ENCODE data around the gene FBXO21. TPM values are rescaled to one million over a fixed set of nuclear protein-coding genes. Genes with fewer than 3 reads are reported as not detected.
"Not testable (repeated sequence)": the region's sequence is repeated elsewhere in the genome, so short reads cannot be mapped to it uniquely, and the experiment has no call there.

FBXO21 gene
- total and polyA plus RNA-seq, 7 donors = 6.9 to 38.8 (median 19.9) TPM

DNA sequence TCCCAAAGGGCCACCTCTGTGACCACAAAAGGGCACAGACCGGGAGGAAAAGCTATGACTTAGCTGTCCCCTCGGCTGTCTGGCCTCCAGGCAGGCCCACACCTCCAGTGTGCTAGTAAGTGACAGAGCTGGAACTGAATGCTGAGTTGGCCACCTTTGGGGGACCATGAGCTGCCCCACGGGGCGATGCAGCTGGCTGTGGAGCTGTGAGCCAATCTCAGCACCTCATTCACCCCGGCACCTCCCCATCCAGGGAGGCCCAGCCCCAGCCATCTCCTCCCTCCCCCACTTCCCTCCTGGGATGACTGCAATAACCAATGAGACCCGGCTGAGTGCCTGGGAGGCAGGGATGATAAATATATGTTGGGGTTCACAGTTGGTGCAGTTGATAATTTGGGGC lies 78.9 kb downstream of the FBXO21 start:
- Histone ChIP-seq H3K4me1 (no peaks in the 10 kb centered on the region), H3K36me3 (ENCODE audit: insufficient read depth in 1 of 2, low read depth in 1 of 2) (no peaks in the 10 kb centered on the region), H3K9me3 (no peaks in the 10 kb centered on the region), H3K27ac (no peak overlapping the region), H3K27me3 (ENCODE audit: insufficient read depth in 3 of 3, low read length in 2 of 3) (no peaks in the 10 kb centered on the region), H3K4me3 (no peak overlapping the region)
- TF ChIP-seq, protein P1, sequence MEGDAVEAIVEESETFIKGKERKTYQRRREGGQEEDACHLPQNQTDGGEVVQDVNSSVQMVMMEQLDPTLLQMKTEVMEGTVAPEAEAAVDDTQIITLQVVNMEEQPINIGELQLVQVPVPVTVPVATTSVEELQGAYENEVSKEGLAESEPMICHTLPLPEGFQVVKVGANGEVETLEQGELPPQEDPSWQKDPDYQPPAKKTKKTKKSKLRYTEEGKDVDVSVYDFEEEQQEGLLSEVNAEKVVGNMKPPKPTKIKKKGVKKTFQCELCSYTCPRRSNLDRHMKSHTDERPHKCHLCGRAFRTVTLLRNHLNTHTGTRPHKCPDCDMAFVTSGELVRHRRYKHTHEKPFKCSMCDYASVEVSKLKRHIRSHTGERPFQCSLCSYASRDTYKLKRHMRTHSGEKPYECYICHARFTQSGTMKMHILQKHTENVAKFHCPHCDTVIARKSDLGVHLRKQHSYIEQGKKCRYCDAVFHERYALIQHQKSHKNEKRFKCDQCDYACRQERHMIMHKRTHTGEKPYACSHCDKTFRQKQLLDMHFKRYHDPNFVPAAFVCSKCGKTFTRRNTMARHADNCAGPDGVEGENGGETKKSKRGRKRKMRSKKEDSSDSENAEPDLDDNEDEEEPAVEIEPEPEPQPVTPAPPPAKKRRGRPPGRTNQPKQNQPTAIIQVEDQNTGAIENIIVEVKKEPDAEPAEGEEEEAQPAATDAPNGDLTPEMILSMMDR (IDR thresholded peaks at IDR 0.05) = no peak
- no peak for ATAC-seq
- no peak for DNase-seq
- WGBS, 3 donors = 31 to 45% (median 43%) methylated on average over 5 to 6 of the region's 6 CpGs
- intact Hi-C loops (cut with DNase I) = no loop called here

- intact Hi-C loops (cut with DNase I) = no loop called here
- Histone ChIP-seq H3K27ac (no peak overlapping the region), H3K9me3 (no peaks in the 10 kb centered on the region), H3K4me3 (no peak overlapping the region), H3K4me1 (no peaks in the 10 kb centered on the region), H3K27me3 (ENCODE audit: insufficient read depth in 3 of 3, low read length in 2 of 3) (peaks cover 0 to 2% (median 0%) of the 10 kb centered on the region in 3 donors), H3K36me3 (ENCODE audit: insufficient read depth in 1 of 2, low read depth in 1 of 2) (no peaks in the 10 kb centered on the region)
- TF ChIP-seq, protein P1 (IDR thresholded peaks at IDR 0.05) = no peak
- DNase-seq (no peak), ATAC-seq (no peak)
- WGBS, 3 donors = 78 to 88% (median 79%) methylated on average over 8 of the region's 8 CpGs
Observed at GRCh38 chr12:117109943-117110635, 80.2 kb downstream of the FBXO21 start.

DNA sequence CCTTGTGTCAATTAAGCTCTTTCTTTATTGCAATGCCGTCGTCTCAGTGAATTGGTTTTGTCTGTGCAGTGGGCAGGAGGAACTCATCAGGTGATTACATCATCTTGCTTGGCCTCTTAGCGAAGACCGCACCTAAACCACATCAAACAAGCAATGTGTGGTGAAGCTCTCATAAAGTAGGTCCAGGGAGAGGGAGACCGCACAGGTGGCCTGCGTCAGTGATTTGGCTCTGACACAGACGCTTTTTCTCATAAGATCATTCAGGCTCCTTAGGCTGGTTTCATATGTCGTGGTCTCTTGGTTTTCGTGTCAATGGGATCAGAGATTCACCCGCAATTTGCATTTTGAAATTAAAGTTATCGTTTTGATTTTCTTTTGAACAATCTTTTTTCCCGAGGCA lies 84.4 kb downstream of the FBXO21 start:
- ATAC-seq = no peak
- H3K9me3 ChIP-seq = no peaks in the 10 kb centered on the region
- TF ChIP-seq, protein P1 (IDR thresholded peaks at IDR 0.05) = no peak

GRCh38 chr12:117104003-117104402 lies 86.3 kb downstream of the FBXO21 start:
- intact Hi-C loops (cut with DNase I); H3K27ac ChIP-seq; DNase-seq; H3K4me1 ChIP-seq; ATAC-seq; H3K9me3 ChIP-seq; H3K4me3 ChIP-seq; H3K36me3 ChIP-seq (ENCODE audit: insufficient read depth in 1 of 2, low read depth in 1 of 2): not testable (repeated sequence)
- 24 to 56% (median 39%) methylated on average over 2 of the region's 2 CpGs for WGBS, 3 donors
- H3K27me3 ChIP-seq (ENCODE audit: insufficient read depth in 3 of 3, low read length in 2 of 3) = peaks cover 0 to 29% (median 9%) of the 10 kb centered on the region in 3 donors

More for the DNA sequence above, 84.4 kb downstream of the FBXO21 start:
- Histone ChIP-seq H3K36me3 (ENCODE audit: insufficient read depth in 1 of 2, low read depth in 1 of 2) (no peaks in the 10 kb centered on the region), H3K4me1 (no peaks in the 10 kb centered on the region), H3K27me3 (ENCODE audit: insufficient read depth in 3 of 3, low read length in 2 of 3) (peaks cover 0 to 10% (median 2%) of the 10 kb centered on the region in 3 donors), H3K27ac (no peak overlapping the region), H3K4me3 (no peak overlapping the region)
- intact Hi-C loops (cut with DNase I) = no loop called here
- 64 to 79% (median 75%) methylated on average over 12 of the region's 12 CpGs for WGBS, 3 donors
- no peak for DNase-seq

GRCh38 chr12:117102800-117103181 lies 87.5 kb downstream of the FBXO21 start:
- TF ChIP-seq, protein P1 (IDR thresholded peaks at IDR 0.05) = no peak
- Histone ChIP-seq H3K27me3 (ENCODE audit: insufficient read depth in 3 of 3, low read length in 2 of 3) (peaks cover 0 to 41% (median 18%) of the 10 kb centered on the region in 3 donors), H3K4me3 (no peak overlapping the region), H3K9me3 (no peaks in the 10 kb centered on the region), H3K36me3 (ENCODE audit: insufficient read depth in 1 of 2, low read depth in 1 of 2) (no peaks in the 10 kb centered on the region), H3K4me1 (peaks cover 8% of the 10 kb centered on the region), H3K27ac (no peak overlapping the region)
- DNase-seq (no peak), ATAC-seq (no peak)
- WGBS, 3 donors = 64 to 68% (median 65%) methylated on average over 3 of the region's 3 CpGs
- intact Hi-C loops (cut with DNase I) = no loop called here
